GM12864 (cell line): Measurements from ENCODE around the gene SMARCC1.

Experiments used
- DNase-seq: peaks from one replicate; pipeline ENCODE4 v3.0.0-alpha.2; 2011; ENCODE audit warnings: low read depth
- H3K4me3 ChIP-seq: 2 replicates; pipeline ENCODE4 v1.5.1; 2011; ENCODE audit warnings: mild to moderate bottlenecking, low read depth, low read length, control low read depth
- TF ChIP-seq, protein P1 (sequence below): IDR thresholded peaks from 2 replicates; pipeline ENCODE4 v1.5.1; 2011; ENCODE audit warnings: low read depth, mild to moderate bottlenecking, moderate library complexity, low read length, control low read depth, inconsistent platforms; ENCODE audit errors: missing control alignments

The SMARCC1 gene

DNA sequence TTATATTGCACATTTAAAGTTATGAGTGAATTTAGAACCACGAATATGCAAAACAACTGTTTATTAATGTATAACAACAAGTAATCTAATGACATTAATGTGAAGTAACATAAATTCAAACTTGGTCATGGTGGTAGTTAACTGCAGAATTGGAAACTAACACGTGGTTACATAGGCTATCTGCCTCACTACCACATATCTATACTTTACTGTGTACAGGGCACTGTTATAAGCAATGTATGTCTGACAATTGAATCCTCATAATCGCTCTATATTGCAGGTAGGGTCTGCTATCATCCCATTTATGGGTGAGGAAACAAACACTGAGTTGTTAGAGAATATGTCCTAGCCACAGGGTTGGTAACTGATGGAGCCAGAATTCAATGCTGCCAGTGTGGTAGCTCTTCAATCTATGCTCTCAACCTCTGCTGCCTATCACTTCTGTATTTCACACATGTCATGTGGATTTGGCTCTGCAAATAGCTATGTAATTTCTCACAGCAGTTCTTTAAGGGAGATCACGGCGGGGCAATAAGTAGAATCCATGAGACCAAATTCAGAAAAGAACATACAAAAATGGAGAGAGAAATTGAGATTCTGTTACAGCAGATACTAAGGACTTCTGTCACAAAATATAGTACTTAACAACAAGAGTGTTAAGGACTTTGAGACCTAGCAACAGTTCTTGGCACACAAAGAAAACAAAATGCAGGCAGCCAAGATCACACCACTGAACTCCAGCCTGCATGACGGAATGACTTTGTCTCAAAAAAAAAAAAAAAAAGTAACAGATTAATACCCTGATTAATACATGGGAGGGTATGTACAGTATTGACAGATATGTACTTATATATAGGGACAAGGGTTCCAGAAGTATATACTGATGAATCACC lies 103.0 kb downstream of the SMARCC1 start:
- DNase-seq: no peak
- TF ChIP-seq, protein P1, sequence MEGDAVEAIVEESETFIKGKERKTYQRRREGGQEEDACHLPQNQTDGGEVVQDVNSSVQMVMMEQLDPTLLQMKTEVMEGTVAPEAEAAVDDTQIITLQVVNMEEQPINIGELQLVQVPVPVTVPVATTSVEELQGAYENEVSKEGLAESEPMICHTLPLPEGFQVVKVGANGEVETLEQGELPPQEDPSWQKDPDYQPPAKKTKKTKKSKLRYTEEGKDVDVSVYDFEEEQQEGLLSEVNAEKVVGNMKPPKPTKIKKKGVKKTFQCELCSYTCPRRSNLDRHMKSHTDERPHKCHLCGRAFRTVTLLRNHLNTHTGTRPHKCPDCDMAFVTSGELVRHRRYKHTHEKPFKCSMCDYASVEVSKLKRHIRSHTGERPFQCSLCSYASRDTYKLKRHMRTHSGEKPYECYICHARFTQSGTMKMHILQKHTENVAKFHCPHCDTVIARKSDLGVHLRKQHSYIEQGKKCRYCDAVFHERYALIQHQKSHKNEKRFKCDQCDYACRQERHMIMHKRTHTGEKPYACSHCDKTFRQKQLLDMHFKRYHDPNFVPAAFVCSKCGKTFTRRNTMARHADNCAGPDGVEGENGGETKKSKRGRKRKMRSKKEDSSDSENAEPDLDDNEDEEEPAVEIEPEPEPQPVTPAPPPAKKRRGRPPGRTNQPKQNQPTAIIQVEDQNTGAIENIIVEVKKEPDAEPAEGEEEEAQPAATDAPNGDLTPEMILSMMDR: no peak
- no peak overlapping the region for H3K4me3 ChIP-seq

DNA sequence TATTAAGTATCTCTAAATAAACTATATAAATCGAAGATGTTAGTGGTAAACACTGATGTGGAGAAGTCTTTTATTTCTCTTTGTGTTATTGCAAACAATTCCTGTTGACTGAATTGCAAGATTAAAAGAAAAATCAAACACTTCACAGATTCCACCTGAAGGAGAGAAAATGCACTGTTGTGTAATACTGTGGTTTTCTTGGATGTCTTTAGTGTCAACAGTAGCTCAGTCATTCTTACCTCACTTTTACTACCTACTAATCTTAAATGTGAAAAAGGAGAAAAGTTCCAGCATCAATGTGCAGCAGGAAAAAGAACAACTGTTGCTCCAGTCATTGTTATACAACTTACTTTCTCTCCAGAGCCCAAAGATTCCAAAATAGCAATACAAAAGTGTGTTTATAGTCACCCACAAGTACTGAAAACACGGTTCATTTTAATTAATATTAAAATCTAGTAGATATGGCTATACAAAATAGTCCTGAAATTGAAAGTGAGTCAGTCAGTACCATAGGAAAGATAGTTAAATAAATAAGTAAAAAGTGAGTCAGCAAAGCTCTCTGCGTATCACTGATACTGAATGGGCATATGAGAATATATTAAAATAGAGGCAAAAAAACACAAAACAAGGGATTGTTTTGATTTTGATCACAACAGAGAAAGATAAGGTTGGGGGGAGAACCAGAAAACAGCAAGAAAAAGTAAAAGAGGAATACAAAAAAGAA lies 112.5 kb downstream of the SMARCC1 start:
- DNase-seq: no peak
- no peak overlapping the region for H3K4me3 ChIP-seq

DNA sequence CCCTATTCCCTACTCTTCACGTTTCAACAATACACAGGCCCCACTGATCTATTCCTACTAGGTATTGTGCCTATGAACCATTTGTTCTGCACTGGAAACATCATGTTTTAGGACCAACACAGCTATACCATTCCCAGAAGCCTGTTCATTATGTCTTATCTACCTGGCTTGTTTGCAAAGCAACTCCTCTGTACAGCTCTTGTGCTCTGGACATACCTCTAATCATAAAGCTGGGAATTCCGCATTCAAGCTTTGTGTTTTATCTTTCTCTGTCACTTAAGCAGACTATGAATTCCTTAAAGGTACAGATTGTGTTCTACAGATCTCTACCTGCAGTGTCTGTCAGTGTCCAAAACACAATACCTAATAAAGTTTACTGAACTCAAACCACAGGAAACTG lies 115.6 kb downstream of the SMARCC1 start:
- DNase-seq: no peak
- TF ChIP-seq, protein P1: no peak
- H3K4me3 ChIP-seq: no peak overlapping the region

More for the DNA sequence above, 112.5 kb downstream of the SMARCC1 start:
- TF ChIP-seq, protein P1: no peak

DNA sequence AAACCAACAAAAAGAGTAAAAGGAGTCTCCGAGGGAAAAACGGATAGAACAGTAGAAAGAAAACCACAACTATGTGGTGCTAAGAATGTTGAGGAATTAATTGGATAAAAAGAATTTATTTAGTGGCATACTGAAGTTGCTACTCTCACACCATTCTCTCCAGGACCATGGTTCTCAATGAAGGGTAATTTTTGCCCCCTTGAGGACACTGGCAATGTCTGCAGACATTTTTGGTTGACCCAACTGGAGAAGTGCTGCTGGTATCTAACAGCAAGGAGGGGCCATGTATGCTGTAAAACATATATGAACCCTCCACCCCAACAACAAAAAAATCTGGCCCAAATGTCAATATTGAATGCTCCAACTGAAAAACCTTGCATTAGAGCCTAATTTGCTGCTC lies 117.2 kb downstream of the SMARCC1 start:
- no peak overlapping the region for H3K4me3 ChIP-seq
- no peak for DNase-seq
- TF ChIP-seq, protein P1: peak; percentile 31

DNA sequence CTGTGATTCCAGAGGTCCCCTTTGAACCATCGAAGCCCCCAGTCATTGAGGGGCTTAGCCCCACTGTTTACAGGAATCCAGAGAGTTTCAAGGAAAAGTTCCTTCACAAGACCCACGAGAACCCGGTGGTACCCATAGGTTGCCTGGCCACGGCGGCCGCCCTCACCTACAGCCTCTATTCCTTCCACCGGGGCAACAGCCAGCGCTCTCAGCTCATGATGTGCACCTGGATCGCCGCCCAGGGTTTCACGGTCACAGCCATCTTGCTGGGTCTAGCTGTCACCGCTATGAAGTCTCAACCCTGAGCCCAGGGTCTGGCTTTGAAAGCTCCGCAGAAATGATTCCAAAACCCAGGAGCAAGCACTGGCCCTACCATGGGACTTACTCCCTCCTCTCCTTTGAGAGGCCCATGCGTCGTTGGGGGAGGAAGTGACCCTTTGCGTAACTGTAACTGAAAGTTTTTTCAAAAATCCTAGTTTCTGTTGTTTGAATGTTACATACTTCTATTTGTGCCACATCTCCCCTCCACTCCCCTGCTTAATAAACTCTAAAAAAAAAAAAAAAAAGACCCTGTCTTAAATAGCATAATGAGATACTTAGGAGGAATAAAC lies 118.0 kb downstream of the SMARCC1 start:
- no peak for DNase-seq
- H3K4me3 ChIP-seq: no peak overlapping the region
- TF ChIP-seq, protein P1: no peak

DNA sequence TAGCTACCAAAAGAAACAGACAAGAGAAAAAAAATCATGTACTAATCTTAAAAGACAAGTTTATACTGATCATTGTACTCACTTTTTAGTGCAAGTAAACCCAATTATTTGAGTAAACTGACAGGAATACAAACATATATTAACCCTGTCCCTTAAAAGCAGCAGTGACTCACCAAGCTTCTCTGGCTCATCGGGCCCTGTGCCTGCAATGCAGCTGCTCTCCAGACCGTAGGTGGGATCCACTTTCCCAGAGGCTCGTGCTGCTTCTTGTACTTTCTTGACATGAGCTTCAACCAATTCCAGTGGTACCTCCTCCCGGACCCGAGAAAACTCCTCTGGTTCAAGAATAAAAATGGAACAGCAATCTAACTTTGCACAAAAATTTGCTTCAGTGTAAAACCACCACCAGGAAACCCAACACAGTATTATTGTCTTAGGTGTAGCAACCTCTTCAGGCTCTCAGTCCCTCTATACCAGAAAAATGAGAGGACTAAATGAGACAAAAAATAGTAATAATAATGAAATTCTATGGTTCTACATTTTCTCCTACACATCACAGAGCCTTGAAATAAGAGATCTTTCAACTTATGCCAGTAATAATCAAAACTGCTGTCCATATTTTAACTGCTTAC lies 120.5 kb downstream of the SMARCC1 start:
- no peak overlapping the region for H3K4me3 ChIP-seq
- TF ChIP-seq, protein P1: no peak
- no peak for DNase-seq
